Activated CD4-positive, alpha-beta T cell treated with anti-CD3 and anti-CD28 coated beads, Interleukin-2, amount 50 U/mL, for 48 hours (primary cell): ENCODE measurements around the gene WDR59.
"Not testable (repeated sequence)": the region's sequence is repeated elsewhere in the genome, so short reads cannot be mapped to it uniquely, and the experiment has no call there.

Experiments
- DNase-seq, 2 experiments: peaks; one replicate each; pipeline ENCODE4 v3.0.0-alpha.2; 2020

Gene WDR59

GRCh38 chr16:74975591-74975990 lies 9.3 kb downstream of the WDR59 start:
- no peak for DNase-seq

- no peak for DNase-seq
Measured at GRCh38 chr16:74973304-74973703, 11.6 kb downstream of the WDR59 start.

- DNase-seq = no peak
Measured at GRCh38 chr16:74954763-74955162, 30.2 kb downstream of the WDR59 start.

- no peak for DNase-seq
Measured at GRCh38 chr16:74951681-74952080, 33.2 kb downstream of the WDR59 start.

GRCh38 chr16:74951206-74951605 lies 33.7 kb downstream of the WDR59 start:
- no peak for DNase-seq

GRCh38 chr16:74950511-74950910 lies 34.4 kb downstream of the WDR59 start:
- DNase-seq = no peak

- DNase-seq = no peak
Measured at GRCh38 chr16:74949309-74949708, 35.6 kb downstream of the WDR59 start.

GRCh38 chr16:74944466-74944865 lies 40.5 kb downstream of the WDR59 start:
- DNase-seq = no peak

- no peak for DNase-seq
Measured at GRCh38 chr16:74942977-74943918, 41.7 kb downstream of the WDR59 start.

GRCh38 chr16:74942566-74942965 lies 42.4 kb downstream of the WDR59 start:
- DNase-seq = no peak

- DNase-seq = no peak
Measured at GRCh38 chr16:74939688-74940087, 45.2 kb downstream of the WDR59 start.

GRCh38 chr16:74936902-74937560 lies 47.9 kb downstream of the WDR59 start:
- peak; percentile 9 to 16 for DNase-seq

GRCh38 chr16:74931445-74931844 lies 53.5 kb downstream of the WDR59 start:
- DNase-seq = no peak

- DNase-seq = no peak
Measured at GRCh38 chr16:74929636-74930035, 55.3 kb downstream of the WDR59 start.

GRCh38 chr16:74926805-74927204 lies 58.1 kb downstream of the WDR59 start:
- no peak for DNase-seq

- DNase-seq = no peak
Measured at GRCh38 chr16:74923766-74924460, 61.0 kb downstream of the WDR59 start.

GRCh38 chr16:74922150-74923138 lies 62.5 kb downstream of the WDR59 start:
- DNase-seq = no peak

GRCh38 chr16:74921051-74921450 lies 63.9 kb downstream of the WDR59 start:
- no peak for DNase-seq

- DNase-seq = no peak
Measured at GRCh38 chr16:74909665-74910064, 75.3 kb downstream of the WDR59 start.

- DNase-seq = not testable (repeated sequence)
Measured at GRCh38 chr16:74908759-74909158, 76.2 kb downstream of the WDR59 start.

- no peak for DNase-seq
Measured at GRCh38 chr16:74903901-74904678, 80.8 kb downstream of the WDR59 start.
